Peyer's patch (tissue), 4 donors: Measurements from ENCODE around the gene MEGF9.

Source experiments
- CTCF ChIP-seq, 6 experiments: fragments of 450-650 bp in 4 of 6; fragments of 200-600 bp in 2 of 6; sonication (generic) in 1 of 6; IDR thresholded peaks; one replicate each; pipeline ENCODE4 v1.5.1; 2017 to 2019; ENCODE audit warnings: antibody characterized with exemption in 6 of 6, mild to moderate bottlenecking in 3 of 6, moderate library complexity in 1 of 6
- POLR2A ChIP-seq, 2 donors: fragments of 450-650 bp; IDR thresholded peaks; one replicate each; pipeline ENCODE4 v1.5.1; 2017; ENCODE audit warnings: antibody characterized with exemption in 2 of 2, mild to moderate bottlenecking in 2 of 2, moderate library complexity in 2 of 2

GRCh38 chr9:120652934-120653333 lies 61.3 kb downstream of the MEGF9 start:
- TF ChIP-seq POLR2A (IDR thresholded peaks at IDR 0.05) (no peak), CTCF (IDR thresholded peaks at IDR 0.05) (no peak)
